Activated gamma-delta T cell treated with Interleukin-2 at 50 U/mL for 16 hours (primary cell): Measurements from ENCODE around the gene MOB3C.
A peak's percentile ranks its signal among the peaks of the same experiment; 100 is the strongest.

Source experiments
- DNase-seq: peaks from one replicate; pipeline ENCODE4 v3.0.0-alpha.2; 2020

Gene MOB3C

DNA sequence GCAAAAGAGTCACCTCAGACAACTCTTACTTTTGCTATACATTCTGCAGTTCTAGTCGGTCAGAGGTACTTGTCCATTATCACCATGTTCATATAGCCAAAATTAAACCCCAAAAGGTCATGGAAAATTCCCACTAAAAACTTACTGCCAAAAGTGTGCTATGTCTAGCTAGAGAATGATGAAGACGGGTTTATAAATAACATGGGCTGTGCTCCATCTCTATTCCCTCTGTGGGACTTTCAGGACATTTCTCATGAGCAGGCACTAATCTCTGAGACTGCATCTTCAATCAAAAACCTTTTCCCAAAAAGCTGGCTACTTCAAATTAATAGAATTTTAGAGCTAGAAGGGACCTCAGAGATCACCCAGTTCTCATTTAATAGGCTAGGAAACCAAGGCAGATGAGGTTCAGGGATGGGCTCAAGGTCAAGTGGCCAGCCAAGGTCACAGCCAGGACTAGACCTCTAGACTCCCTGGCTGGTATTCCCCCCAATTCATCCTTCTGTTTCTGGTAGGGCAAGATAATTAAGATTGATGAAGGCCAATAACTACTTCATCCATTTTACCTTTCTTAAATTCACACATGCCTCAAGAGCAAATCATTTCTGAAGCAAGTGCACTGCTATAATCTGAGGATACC lies 21.0 kb upstream of the MOB3C start:
- DNase-seq, result no peak

- no peak for DNase-seq
Measured at GRCh38 chr1:46635205-46635604, 18.6 kb upstream of the MOB3C start.

- no peak for DNase-seq
Measured at GRCh38 chr1:46630719-46631118, 14.1 kb upstream of the MOB3C start.

- DNase-seq, result no peak
Measured at GRCh38 chr1:46623743-46624644, 7.4 kb upstream of the MOB3C start.

DNA sequence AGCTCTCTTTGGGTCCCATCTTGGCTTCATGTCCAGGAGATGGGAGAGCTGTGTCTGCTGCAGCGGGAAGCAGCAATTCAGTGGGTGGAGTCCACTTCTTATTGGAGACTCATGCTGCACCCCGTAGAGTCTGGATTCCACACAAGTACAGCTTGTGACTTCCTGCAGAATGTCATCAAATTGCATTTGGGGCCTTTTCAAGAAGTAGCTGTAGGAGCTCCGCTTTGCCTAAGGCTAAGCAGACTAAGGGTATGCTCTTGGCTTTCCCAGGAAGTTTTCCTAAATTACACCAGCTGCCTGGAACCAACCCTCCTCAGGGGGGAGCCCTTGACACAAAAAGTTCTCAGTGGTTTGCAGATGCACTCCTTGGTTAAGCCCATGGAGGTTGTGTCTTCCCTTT lies 5.7 kb upstream of the MOB3C start:
- no peak for DNase-seq

DNA sequence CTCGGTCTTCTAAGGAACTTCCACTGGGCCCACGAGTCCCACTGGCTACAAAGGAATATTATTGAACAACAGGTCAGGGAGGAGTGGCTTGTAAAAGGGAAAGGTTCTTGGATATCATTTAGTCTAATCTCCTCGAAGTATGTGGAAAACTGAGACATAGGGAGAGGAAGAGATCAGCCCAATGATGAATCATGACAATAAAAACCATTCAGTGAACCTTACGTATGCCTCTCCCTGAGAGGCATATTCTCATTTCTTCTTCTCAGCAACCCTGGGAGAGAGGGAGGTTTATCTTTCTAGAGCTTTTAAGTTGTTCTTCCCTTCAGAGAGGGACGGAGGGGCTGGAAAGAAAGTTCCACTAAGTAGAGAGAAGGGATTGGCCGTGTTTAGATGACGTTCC lies 5.3 kb upstream of the MOB3C start:
- DNase-seq, result no peak

GRCh38 chr1:46619656-46620258 lies 3.1 kb upstream of the MOB3C start:
- no peak for DNase-seq

DNA sequence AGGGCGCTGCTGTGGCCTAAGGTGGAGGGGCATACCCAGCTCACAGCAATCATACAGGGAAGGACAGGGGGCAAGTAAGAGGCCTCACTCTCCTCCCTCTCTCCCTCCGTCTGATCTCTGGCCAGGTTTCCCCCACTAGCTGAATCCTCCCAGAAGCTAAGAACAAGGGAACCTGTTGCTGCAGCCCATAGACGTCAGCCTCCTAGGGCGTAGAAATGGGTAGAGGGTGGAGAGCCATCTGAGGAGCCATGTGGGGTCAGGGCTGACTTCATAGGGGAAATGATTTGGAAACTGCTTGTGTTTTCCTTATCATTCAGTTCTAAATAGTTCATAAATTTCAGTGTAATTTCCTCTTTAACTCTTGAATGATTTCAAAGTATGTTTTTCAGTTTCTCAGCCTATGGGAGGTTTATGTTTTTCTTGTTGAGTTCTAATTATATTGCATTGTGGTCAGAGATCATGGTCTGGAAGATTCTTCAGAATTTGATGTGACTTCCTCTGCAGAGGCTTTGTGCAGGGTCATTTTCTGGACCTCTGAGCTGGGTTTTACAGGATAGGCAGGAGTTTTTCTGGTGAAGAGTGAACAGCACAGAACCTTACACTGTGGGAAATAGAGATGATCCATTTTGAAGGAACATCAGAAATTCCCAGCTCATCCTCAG lies 2.3 kb upstream of the MOB3C start:
- no peak for DNase-seq

- DNase-seq, result no peak
Measured at GRCh38 chr1:46617833-46618232, 1.2 kb upstream of the MOB3C start.

DNA sequence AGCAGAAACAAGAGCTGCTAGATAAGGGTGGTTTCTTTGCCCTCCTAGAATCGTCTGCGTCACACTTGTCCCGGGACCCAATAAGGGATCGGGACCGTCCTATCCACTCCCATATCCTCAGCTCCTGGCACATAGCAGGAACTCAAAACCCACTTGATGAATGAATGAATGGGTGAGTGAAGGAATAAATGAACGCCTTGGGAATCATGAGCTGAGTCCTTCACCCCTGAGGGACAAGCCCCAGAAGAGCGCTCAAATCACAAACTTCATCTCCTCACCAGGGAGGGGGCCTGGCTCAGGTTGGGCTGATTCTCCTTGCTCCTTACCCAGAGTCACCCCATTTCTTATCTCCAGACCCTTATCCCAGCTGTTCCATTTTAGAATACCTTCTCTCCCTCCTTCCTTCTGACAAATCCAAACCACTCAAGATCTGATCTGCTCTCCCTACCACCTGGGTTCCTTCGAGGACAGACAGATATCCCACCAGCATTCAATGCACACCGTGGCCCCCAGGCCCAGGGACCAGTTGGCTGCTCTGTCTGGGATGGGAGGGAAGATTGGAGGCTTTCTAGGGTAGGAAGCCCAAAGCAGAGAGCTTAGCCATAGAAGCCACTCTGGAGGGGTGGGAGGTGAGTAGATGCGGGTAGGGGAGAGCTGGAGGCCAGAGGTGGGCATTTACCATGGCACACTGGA lies 643 bp upstream of the MOB3C start:
- DNase-seq, result no peak

GRCh38 chr1:46615735-46616134 lies 876 bp downstream of the MOB3C start:
- no peak for DNase-seq

- no peak for DNase-seq
Measured at GRCh38 chr1:46615088-46615487, 1.5 kb downstream of the MOB3C start.

DNA sequence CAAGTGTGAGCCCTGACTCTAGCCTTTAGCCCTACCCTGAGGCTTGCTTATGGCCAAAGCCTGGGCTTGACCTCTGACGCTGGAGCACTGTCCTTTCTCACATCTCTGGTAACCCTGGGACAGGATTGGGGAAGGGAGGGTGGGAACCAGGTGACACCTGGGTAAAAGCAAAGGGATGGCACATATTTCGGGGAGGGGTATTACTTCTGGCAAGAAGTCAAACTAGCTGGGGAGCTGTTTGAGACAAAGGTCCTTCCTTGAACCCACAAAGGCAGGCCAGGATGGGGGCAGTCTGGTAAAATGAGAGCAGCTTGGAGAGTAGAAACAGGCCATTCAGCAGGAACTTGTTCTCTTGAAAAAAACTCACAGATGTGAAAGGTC lies 2.0 kb downstream of the MOB3C start:
- no peak for DNase-seq

- DNase-seq, result peak; percentile 21
Measured at GRCh38 chr1:46613661-46614603, 2.7 kb downstream of the MOB3C start.

DNA sequence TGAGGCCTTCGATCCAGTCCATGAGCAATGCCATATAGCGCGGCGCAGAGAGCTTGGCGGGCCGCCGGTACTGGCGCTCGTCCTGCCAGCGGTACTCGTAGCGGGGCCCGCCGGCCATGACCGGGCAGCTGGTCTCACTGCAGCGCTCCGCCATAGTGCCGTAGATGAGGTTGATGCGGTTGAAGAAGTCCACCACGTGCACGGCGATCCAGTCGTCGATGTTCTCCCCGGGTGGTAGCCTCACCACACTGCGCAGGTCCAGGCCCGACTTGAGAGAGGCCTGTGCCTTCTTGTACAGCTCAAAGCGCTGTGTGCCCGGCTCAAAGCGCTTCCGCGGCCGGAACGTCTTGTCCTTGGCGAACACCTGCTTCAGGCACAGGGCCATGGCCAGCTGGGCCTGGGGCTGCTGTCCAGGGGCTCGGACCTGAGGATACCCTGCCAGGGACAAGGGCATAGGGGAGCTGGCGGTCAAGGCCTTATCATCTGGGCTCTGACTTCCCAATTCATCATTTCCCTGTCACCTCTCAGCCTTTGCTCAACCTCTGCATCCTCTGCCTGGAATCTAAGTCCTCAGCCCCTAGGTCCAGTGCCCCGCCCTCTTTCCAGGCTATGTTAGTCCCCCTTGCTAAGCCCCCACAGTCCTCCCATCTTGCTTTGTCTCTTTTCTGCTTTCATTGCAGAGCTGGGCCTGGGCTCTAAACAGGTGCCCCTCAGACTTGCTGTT lies 3.5 kb downstream of the MOB3C start:
- DNase-seq, result no peak

GRCh38 chr1:46611691-46612221 lies 4.9 kb downstream of the MOB3C start:
- DNase-seq, result no peak

- no peak for DNase-seq
Measured at GRCh38 chr1:46607345-46608130, 9.1 kb downstream of the MOB3C start.

- no peak for DNase-seq
Measured at GRCh38 chr1:46606255-46606965, 10.2 kb downstream of the MOB3C start.

DNA sequence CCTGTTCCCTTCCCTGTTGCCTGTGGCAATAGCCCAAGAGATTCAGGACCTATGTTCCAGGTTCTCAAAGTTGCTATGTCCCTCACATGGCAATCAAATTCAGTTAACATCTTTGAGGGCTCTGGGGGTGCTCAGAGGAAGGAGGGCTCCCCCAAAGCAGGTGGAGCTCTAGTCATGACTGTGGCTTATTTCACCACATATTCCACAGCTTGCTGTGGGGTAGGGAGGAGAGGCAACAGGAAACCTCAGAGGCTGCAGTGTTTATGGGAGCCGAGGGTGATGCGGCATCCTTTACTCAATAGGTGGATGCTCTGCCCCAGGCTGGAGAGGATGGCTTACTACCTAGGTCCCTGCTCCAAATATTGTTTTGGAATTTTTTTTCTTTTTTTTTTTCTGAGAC lies 11.4 kb downstream of the MOB3C start:
- DNase-seq, result peak; percentile 36
